GM04504 (cell line): ENCODE data around the gene SIDT2.
"Not testable (repeated sequence)": the region's sequence is repeated elsewhere in the genome, so short reads cannot be mapped to it uniquely, and the experiment has no call there.

Experiments
- DNase-seq: peaks from one replicate; pipeline ENCODE4 v3.0.0-alpha.2; 2012; ENCODE audit warnings: low read depth

SIDT2 gene

DNA sequence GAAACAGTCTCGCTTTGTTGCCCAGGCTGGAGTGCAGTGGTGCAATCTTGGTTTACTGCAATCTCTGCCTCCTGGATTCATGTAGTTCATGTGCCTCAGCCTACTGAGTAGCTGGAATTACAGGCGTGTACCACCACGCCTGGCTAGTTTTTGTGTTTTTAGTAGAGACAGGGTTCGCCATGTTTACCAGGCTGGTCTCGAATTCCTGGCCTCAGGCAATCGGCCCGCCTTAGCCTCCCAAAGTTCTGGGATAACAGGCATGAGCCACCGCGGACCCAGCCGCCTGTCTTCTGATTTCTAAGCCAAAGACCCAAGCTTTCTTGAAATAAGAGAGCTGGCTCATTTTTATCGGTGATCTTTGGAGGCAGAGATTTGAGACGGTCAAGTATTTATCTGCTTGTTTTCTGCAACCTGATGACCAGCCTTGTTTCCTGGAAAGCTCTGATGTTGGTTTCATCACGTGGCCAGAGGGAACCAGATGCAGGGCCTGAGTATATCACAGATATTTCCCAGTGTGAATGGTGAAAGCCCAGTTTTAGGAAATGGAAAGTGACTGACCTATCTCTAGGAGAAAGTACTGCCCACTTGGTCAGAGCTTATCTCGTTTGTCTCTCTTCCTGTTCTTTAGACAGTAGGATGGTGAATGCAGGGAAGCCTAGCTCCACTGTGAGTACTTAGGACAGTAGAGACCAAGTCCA is 5.7 kb upstream of the SIDT2 start:
- no peak for DNase-seq

DNA sequence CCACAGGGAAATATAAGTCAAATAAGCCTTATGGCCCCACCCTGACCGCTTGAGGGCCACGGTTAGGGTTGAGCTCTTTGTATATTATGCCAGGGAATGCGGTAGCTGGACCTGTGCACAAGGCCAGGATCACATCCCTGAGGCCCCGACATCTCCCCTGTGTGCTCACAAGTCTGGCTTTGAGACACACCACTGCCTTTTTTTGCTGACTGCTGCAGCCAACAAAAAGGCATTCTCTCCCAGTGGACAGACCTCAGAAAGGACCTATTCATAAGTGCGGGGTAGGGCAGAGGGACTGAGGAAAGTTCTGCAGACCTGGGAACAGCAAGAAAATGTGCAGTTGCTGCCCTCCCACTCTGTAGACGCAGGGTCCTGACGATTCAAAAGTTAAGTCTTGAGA is 3.4 kb upstream of the SIDT2 start:
- DNase-seq, result no peak

- no peak for DNase-seq
These were observed 2.8 kb upstream of the SIDT2 start for GRCh38 chr11:117175781-117176180.

DNA sequence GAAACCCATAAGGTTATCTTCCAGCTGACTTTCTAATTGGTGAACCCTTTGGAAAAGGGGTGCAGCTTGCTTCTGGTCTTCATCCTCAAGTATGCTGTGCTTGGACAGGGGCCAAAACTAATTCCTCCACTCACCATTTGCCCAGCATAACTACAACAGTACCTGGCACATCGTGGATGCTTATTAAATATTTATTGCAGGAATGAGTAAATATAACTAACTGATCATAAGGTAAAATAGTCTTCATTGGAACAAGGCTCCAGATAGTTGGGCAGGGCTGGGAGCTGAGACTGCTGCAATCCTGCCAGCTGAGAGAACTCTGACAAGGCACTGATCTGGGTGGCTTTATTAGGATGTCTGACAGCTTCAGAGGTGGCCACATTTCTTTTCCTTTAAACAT is 2.4 kb upstream of the SIDT2 start:
- DNase-seq, result no peak

DNA sequence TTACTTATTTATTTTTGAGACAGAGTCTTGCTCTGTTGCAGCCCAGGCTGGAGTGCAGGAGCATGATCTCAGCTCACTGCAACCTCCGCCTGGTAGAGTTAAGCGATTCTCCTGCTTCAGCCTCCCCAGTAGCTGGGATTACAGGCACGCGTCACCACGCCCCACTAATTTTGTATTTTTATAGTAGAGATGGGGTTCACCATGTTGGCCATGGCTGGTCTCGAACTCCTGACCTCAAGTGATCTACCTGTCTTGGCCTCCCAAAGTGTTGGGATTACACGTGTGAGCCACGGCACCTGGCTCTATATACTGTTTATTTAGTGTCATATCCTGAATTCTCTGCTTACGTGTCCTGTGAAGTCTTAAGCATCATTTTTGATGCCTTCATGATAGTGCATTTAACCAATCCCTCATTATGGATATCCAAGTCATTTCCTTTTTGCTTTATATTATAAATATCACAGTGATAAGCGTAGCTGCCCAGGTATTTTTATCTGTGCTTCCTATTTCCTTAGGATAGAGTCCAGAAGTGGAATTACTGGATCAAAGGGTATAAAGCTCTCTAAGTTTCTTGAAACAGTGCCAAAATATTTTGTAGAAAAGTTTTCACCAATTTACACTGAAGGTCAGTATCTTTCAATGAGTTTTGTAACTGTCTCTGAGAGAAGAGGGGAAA is 871 bp upstream of the SIDT2 start:
- no peak for DNase-seq

DNA sequence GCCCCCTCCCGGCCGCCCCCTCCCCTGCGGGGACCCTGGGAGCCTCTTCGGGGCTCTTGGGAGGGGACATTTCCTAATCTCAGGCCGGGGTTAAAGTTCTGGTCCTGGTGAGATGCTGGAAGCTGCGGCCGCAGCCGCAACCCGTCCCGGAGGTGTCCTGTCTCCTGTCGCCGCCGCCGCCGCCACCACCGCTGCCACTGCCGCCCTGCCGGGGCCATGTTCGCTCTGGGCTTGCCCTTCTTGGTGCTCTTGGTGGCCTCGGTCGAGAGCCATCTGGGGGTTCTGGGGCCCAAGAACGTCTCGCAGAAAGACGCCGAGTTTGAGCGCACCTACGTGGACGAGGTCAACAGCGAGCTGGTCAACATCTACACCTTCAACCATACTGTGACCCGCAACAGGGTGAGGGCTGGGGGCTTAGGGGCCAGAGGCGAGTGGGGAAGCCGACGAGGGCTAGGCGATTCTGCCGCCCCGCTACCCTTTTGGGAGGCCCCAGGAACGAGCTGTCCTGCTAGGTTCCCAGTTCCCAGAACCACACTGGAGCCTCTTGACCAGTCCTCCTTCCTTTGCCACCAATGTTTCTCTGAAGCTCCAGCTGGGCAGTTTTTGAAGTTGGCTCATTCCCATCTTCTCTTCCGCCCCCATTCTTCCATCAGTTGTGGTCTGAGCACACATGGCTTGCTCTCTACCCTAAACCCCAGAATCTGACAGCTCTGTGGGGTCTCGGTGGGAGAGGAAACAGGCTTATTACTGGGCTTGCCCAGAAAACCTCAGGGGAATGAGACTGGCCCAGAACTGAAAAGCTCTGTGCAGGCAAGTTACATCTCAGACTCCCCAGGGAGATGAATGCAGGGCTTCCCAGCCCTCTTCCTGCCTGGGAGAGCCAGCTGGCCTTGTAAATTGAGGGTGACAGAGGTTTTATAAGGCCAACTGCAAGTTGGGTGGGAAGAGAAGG is 781 bp downstream of the SIDT2 start:
- DNase-seq, result peak; percentile 25

- DNase-seq, result no peak
These were observed 1.5 kb downstream of the SIDT2 start for GRCh38 chr11:117180020-117180419.

- peak; percentile 30 for DNase-seq
These were observed 2.4 kb downstream of the SIDT2 start for GRCh38 chr11:117180661-117181585.

- no peak for DNase-seq
These were observed 3.3 kb downstream of the SIDT2 start for GRCh38 chr11:117181586-117182550.

DNA sequence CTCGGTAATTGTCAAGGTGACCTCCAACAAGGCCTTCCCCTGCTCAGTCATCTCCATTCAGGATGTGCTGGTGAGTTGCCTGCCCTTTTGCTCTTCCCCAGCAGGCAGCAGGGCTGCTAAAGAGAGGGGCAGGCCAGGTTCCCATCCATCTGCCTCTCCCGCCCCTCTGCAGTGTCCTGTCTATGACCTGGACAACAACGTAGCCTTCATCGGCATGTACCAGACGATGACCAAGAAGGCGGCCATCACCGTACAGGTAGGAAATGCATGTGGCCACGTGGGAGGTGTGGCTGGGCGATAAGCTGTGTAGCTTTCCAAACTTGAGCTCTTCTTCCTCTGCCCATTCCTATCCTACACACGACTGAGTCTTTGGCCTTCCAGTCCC is 4.0 kb downstream of the SIDT2 start:
- no peak for DNase-seq

- DNase-seq, result not testable (repeated sequence)
These were observed 4.6 kb downstream of the SIDT2 start for GRCh38 chr11:117183178-117183577.

DNA sequence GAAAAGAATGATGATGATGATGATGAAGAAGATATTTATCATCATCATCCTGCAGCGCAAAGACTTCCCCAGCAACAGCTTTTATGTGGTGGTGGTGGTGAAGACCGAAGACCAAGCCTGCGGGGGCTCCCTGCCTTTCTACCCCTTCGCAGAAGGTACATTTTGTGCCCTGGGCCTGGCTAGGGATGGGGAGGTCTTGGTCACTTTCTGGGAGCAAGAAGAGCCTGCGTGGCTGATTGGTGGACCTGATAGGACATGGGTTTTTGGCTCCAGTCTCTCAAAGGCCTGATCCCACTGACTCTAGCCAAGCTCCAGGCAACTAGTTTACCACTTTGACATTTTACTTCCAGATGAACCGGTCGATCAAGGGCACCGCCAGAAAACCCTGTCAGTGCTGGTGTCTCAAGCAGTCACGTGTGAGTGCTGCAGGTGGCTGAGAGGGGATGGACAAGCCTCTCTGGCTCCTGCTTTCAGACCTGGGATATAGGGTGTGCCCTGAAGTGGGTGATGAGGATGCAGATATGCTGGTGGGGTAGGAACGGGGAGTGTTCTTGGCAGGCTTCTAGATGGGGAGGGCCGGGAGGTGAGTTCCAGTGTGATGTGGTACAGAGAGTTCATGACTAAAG is 5.3 kb downstream of the SIDT2 start:
- DNase-seq, result no peak

- no peak for DNase-seq
These were observed 7.3 kb downstream of the SIDT2 start for GRCh38 chr11:117185736-117186430.

DNA sequence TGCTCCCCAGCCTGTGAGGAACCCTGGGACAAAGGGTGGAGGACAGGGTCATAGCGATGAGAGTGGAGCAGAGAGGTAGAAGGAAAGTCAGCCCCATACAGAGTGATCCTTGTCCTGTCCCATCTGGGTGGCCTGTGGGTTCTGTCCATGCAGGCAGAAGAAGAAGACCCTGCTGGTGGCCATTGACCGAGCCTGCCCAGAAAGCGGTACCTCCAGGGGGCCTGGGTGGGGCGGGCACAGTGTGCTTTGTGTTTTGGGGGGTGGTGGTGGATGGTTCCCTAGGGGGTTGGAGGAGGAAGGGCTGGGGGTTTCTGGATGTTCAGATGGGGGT is 7.9 kb downstream of the SIDT2 start:
- no peak for DNase-seq

- DNase-seq, result no peak
These were observed 8.5 kb downstream of the SIDT2 start for GRCh38 chr11:117187007-117187406.

- no peak for DNase-seq
These were observed 8.9 kb downstream of the SIDT2 start for GRCh38 chr11:117187428-117187798.

- no peak for DNase-seq
These were observed 9.4 kb downstream of the SIDT2 start for GRCh38 chr11:117187799-117188481.

DNA sequence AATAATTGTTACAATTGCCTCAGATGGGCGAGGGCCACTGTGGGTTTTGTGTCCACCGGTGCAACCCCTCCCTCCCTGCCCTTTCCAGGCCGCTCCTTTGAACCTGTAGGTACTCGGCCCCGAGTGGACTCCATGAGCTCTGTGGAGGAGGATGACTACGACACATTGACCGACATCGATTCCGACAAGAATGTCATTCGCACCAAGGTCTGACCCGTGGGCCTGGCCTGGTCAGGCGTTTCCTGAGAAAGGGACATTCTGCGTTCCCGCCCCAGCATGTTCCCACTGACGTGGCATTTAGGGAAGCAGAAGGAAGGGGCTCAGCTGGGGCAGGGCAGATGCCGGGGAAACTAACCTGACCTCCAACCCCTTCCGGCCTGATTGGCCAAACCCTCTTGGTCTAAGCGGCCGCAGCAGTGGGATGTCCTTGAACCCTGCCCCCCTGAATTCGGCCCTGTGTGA is 10.1 kb downstream of the SIDT2 start:
- DNase-seq, result no peak
